Activated CD4-positive, CD25-positive, alpha-beta regulatory T cell treated with anti-CD3 and anti-CD28 coated beads, Interleukin-2, amount 50 U/mL, for 16 hours (primary cell): ENCODE results near the gene ADAMTS2.

ENCODE experiments used
- DNase-seq: peaks from one replicate; pipeline ENCODE4 v3.0.0-alpha.2; 2020; ENCODE audit warnings: low read depth, low spot score

The ADAMTS2 gene

GRCh38 chr5:179139936-179140235, 205.4 kb downstream of the ADAMTS2 start:
- DNase-seq: no peak

DNA sequence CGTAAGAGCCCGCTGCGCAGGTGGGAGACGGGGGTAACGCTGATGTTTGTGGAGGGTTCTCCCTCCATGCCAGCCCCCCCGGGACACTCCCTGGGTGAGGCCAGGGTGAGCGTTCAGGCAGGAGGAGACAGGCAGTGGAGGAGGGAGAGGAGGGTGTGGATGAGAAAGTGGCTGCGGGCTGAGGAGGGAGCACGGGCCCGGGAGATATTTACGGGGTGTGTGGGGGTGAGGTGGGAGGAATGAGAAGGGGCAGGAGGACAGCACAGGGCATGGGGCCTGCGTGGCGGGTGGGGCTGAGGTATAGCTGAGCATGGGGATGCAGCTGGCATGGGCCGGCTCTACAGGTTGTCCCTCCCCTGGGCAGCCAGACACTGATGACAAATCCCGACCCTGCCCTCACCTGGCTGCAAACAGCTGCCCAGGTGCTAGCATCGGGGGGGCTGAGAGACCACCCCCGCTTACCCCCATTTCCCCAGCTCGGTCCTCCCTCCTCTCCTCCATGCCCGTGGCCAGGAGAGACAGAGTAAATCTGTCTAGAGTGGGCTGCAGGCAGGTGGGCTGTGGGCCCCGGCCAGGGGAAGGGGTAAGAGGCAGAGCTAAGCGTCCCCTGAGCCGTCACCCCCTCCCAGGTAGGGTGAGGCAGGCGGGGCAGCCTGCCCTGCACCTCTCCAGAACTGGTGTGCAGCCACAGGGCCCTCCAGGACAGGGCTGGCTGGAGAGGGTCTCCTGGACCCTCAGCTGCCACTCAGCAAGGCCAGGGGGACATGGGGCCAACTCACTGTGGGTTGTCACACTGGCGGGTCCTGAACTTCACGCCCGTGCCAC, 205.9 kb downstream of the ADAMTS2 start:
- DNase-seq: no peak

GRCh38 chr5:179138568-179138925, 206.7 kb downstream of the ADAMTS2 start:
- no peak for DNase-seq

DNA sequence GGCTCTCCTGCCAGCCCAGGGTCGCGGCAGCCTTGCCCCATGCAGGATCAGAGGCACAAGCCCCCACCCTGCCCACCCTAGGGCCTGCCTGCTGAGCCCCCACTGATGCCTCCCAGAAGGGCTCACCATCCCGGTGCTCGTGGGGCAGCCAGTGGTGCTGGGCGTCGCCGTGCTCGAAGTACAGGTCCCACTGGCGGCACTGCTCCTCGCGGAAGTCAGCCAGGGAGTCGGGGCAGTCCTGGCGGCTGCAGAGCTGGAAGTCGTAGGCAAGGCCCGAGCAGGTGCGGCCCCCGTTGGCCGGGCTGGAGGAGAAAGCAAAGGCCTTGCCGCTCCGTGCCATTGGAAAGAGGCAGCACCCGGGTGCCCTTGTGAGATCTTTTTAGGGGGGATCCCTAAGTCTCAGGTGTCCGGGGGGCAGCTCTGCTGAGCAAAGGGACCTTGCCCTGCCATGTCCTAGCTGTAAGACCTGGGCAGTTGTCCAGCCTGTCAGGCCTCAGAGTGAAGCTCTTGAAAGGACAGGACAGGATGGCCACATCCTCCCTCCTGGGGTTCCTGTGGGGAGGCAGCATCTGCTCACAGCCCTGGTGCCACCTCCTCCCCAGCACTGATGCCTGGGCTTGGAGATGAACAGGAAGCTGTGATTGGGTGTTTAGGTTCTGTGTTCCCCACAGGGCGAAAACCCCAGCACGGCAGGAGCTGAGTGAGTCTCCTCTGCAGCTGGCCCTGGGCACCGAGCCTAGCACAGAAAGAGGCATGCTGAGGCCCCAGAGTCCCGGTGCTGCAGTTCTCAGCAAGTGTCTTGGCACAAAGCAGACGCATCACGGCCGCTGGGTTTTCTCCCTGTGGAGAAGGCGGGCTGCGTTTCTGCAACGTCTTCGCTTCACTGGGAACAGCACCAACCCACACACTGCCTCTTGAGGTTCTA, 207.4 kb downstream of the ADAMTS2 start:
- DNase-seq: no peak

GRCh38 chr5:179137016-179137642, 208.1 kb downstream of the ADAMTS2 start:
- DNase-seq: no peak

DNA sequence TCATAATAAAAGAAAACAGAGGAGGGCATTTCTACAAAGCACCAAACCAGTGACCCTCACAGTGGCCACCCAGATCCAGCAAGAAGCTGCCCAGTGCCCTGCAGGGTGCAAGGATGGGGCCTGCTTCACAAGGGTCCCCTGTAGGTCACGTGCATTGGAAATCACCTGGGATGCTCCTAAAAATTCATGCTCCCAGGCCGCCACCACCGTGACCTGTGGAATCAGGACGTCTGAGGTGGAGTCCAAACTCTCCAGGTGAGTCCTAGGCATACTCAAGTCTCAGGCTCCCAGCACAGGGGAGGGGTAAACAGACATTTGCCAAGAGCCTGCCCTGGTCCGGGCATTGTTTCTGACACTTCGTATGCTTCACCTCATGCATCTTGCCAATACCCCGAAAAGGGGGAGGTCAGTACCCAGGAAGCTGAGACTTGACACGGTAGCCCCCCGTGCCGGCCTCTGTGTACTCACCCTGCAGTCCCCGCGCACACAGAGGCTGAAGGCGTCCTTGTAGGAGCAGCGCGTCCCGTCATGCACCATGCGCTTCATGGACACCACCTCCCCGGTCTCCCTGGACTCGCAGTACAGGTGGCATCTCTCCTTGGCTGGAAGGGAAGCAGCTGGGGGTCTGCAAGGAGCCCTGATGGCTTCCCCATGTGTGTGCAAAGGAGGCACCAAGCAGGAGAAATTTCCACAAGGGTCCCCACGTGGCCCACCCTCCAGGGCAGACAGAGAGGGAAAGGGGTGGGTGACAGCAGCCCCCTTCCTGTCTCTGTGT, 209.6 kb downstream of the ADAMTS2 start:
- DNase-seq: no peak

- no peak for DNase-seq
Observed at GRCh38 chr5:179135006-179135405, 210.3 kb downstream of the ADAMTS2 start.

GRCh38 chr5:179134511-179134910, 210.8 kb downstream of the ADAMTS2 start:
- no peak for DNase-seq

GRCh38 chr5:179132586-179133355, 212.5 kb downstream of the ADAMTS2 start:
- no peak for DNase-seq

DNA sequence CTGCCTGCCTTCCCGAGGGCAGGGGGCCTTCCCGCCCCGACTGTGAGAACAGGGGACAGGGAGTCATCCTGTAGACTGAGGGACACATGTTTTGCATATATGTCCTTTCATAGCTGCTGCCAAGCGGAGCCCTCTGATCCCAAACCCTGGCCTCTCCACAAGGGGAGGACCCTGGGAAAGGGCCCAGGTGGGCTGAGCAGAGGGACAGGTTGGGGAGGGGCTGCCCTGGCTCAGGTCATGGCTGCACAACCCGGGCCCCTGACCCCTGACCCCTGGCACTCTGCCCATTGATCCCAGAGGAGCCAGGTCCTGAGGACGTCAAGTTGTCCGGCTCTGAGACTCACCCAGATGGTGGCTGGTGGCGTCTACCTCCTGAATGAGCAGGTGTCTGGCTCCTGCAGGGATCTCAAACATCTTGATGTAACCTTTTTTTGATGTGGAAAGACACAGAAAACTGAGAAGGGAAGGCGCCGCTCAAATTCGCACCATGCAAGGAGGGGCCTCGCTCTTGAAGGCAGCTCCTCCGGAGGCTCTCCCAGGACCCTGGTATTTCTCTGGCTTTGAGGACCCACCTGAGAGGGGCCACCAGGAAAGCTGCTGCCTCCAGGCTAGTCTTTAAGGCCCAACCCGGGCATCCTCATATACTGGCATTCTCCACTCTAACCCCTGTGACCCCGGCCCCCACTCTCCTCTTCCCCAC, 213.2 kb downstream of the ADAMTS2 start:
- DNase-seq: no peak

GRCh38 chr5:179131321-179131835, 213.9 kb downstream of the ADAMTS2 start:
- DNase-seq: no peak

GRCh38 chr5:179130101-179130681, 215.1 kb downstream of the ADAMTS2 start:
- DNase-seq: no peak

DNA sequence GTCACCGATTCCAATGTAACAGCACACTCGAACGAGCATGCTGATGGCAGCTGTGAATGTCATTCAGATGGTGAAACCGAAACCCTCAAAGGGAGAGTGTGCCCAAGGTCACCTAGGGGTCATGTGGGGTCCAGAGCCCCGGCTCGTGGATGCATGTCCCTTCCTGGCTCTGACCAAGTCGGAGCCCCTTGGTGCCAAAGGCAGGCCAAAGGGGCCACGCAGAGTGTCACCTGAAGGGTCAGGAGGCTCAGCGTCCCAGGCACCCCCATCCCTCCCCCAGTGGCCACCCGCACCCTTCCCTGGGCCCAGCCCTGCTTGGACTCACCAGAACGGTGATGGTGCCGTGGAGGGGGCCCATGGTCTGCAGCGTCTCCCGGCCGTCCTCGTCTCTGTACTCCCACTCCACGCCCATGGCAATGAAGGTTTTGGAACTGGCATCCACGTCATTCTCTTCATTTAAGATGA, 215.6 kb downstream of the ADAMTS2 start:
- no peak for DNase-seq

- DNase-seq: no peak
Observed at GRCh38 chr5:179128976-179129375, 216.3 kb downstream of the ADAMTS2 start.

GRCh38 chr5:179128041-179128365, 217.3 kb downstream of the ADAMTS2 start:
- no peak for DNase-seq

GRCh38 chr5:179127136-179128040, 217.9 kb downstream of the ADAMTS2 start:
- DNase-seq: no peak

DNA sequence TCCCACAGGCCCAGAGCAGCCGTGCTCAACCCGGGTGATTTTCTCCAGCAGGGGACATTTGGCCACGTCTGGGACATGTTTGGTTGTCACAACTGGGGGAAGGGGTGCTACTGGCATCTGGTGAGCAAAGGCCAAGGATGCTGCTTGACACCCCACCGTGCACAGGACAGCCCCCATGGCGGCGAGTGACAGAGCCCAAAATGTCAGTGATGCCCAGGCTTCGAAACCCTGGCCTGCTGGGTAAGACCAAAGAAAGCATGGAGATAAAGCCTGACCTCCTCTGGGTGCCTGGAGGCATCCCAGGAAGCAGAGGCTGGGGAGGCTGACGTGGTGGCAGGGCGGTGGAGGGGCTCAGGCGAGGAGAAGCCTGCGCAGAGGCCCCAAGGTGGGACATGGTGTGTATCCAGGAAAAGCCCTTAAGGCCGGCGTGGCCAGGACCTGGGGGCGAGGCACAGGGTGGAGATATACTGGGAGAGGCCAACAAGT, 218.7 kb downstream of the ADAMTS2 start:
- no peak for DNase-seq

DNA sequence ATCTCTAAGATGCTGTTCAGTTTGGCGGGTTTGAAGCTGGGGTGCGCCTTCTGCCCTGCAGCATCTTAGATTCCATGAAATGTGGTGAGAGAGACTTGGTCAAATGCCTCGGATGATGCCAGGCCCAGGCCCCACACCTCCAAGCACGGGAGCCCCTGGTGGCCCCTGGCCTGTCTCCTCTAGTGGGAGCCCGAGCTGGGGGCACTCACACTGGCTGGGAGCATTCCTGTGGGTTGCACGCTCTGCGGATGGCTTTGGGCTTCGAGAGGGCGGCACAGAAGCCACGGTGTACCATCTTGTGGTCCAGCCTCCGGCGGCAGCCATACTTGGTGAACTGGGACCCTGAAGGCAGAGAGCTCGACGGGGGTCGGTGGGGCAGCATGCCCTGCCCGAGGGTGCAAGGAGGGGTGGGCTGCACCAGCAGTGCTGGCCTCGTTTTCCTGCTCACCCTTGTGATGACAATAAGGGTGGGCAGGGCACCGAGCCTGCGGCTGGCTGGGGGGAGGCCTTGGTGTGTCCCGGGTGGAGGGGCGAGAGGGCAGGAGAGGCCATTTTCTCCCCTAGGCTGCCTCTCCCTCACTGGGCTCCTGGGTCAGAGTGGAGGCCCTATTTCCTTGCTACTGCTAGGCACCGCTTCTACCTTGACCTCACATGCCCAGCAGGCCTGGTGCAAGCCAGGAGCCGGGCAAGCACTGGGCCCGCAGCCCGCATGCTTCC, 219.3 kb downstream of the ADAMTS2 start:
- DNase-seq: no peak
